CD4-positive, alpha-beta T cell treated with Interleukin-12 subunit alpha and Interleukin-12 subunit beta, for 1 hour (primary cell): ENCODE results near the gene NDFIP2.
A peak's percentile ranks its signal among the peaks of the same experiment; 100 is the strongest.

Source experiments
- DNase-seq: peaks from one replicate; pipeline ENCODE4 v3.0.0-alpha.2; 2020

NDFIP2 gene

GRCh38 chr13:79500829-79501228 is 19.9 kb downstream of the NDFIP2 start:
- DNase-seq = no peak

- no peak for DNase-seq
These were observed 20.7 kb downstream of the NDFIP2 start for GRCh38 chr13:79501538-79502232.

- DNase-seq = no peak
These were observed 22.0 kb downstream of the NDFIP2 start for GRCh38 chr13:79502859-79503468.

GRCh38 chr13:79503473-79504017 is 22.6 kb downstream of the NDFIP2 start:
- no peak for DNase-seq

GRCh38 chr13:79508224-79508961 is 27.4 kb downstream of the NDFIP2 start:
- DNase-seq = no peak

GRCh38 chr13:79511611-79512010 is 30.7 kb downstream of the NDFIP2 start:
- DNase-seq = no peak

- no peak for DNase-seq
These were observed 32.0 kb downstream of the NDFIP2 start for GRCh38 chr13:79512950-79513349.

GRCh38 chr13:79516595-79516994 is 35.6 kb downstream of the NDFIP2 start:
- no peak for DNase-seq

- no peak for DNase-seq
These were observed 38.3 kb downstream of the NDFIP2 start for GRCh38 chr13:79519255-79519654.

- peak; percentile 1 for DNase-seq
These were observed 41.6 kb downstream of the NDFIP2 start for GRCh38 chr13:79522583-79522982.

- DNase-seq = no peak
These were observed 44.3 kb downstream of the NDFIP2 start for GRCh38 chr13:79525064-79525857.

GRCh38 chr13:79527698-79528097 is 46.7 kb downstream of the NDFIP2 start:
- no peak for DNase-seq

GRCh38 chr13:79528356-79528755 is 47.4 kb downstream of the NDFIP2 start:
- no peak for DNase-seq

- DNase-seq = no peak
These were observed 47.8 kb downstream of the NDFIP2 start for GRCh38 chr13:79528759-79529191.

GRCh38 chr13:79529817-79530216 is 48.9 kb downstream of the NDFIP2 start:
- no peak for DNase-seq

- DNase-seq = no peak
These were observed 49.3 kb downstream of the NDFIP2 start for GRCh38 chr13:79530270-79530669.

- no peak for DNase-seq
These were observed 50.7 kb downstream of the NDFIP2 start for GRCh38 chr13:79531542-79532254.

GRCh38 chr13:79532576-79532975 is 51.6 kb downstream of the NDFIP2 start:
- DNase-seq = no peak

GRCh38 chr13:79533781-79534400 is 52.9 kb downstream of the NDFIP2 start:
- DNase-seq = no peak

GRCh38 chr13:79534596-79534995 is 53.6 kb downstream of the NDFIP2 start:
- no peak for DNase-seq

GRCh38 chr13:79538757-79539156 is 57.8 kb downstream of the NDFIP2 start:
- no peak for DNase-seq

- DNase-seq = no peak
These were observed 59.5 kb downstream of the NDFIP2 start for GRCh38 chr13:79540504-79540903.
